Mesodermal cell (in vitro differentiated cells): ENCODE data around the gene DHRS9.

ENCODE experiments used
- H3K27ac ChIP-seq: 2 replicates; pipeline ENCODE4 v1.7.0; 2013; ENCODE audit warnings: mild to moderate bottlenecking, low read depth, low read length, moderate library complexity; ENCODE audit not compliant: severe bottlenecking
- H3K36me3 ChIP-seq: 2 replicates; pipeline ENCODE4 v1.7.1; 2013; ENCODE audit warnings: mild to moderate bottlenecking, low read length, moderate library complexity; ENCODE audit not compliant: control insufficient read depth, insufficient read depth
- H3K4me1 ChIP-seq: one replicate; pipeline ENCODE4 v1.7.1; 2013; ENCODE audit warnings: mild to moderate bottlenecking, low read length; ENCODE audit not compliant: insufficient read depth, control insufficient read depth, poor library complexity, severe bottlenecking
- H3K4me3 ChIP-seq: 2 replicates; pipeline ENCODE4 v1.7.0; 2013; ENCODE audit warnings: low read length, control low read depth, mild to moderate bottlenecking; ENCODE audit not compliant: insufficient read depth, poor library complexity, severe bottlenecking; ENCODE audit errors: extremely low read depth
- H3K9me3 ChIP-seq: 2 replicates; pipeline ENCODE4 v1.7.1; 2013; ENCODE audit warnings: mild to moderate bottlenecking, low read length, moderate library complexity; ENCODE audit not compliant: control insufficient read depth
- WGBS, 2 experiments: methylation state at CpG; one replicate each; pipeline ENCODE4 v1.1.5; 2013; ENCODE audit warnings: missing lambda C conversion rate in 2 of 2; ENCODE audit not compliant: insufficient coverage in 2 of 2; 5-methylcytosine and 5-hydroxymethylcytosine counted together

The DHRS9 gene

DNA sequence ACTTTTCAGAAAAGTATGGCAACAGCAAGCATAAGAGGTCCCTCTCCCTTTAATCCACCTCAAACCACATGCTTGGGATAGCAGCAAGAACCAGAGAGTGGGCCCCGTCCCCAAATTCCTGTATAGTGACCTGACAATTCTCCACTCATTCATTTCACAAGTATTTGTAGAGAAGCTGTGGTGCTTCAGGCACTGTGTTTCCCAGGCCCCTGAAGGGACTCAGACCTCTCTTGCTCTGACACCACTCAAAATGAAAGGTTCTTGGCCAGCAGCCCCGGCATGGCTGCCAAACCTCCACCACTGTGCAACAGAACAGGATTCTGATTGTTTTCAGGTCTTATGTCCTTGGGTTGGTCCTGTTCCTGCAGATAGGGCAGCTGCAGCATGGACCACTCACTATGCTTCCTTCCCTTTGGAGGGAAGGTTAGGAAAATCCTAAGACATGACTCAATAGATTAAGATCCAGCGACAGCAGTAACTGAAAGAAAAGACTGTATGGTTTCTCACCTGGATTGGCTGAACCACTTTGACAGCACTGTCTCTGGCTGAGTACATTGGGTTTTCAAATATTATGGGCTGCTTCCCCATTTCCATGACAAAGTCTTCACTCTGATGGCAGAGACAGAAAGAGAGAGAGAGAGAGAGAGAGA is 67.6 kb downstream of the DHRS9 start:
- Histone ChIP-seq H3K36me3 (no peaks in the 10 kb centered on the region), H3K4me3 (no peak overlapping the region), H3K4me1 (no peaks in the 10 kb centered on the region), H3K27ac (no peak overlapping the region), H3K9me3 (no peaks in the 10 kb centered on the region)
- 83% methylated on average over 1 of the region's 3 CpGs; no CpG with 5 or more reads in 1 of the 2 experiments for WGBS, 2 experiments

DNA sequence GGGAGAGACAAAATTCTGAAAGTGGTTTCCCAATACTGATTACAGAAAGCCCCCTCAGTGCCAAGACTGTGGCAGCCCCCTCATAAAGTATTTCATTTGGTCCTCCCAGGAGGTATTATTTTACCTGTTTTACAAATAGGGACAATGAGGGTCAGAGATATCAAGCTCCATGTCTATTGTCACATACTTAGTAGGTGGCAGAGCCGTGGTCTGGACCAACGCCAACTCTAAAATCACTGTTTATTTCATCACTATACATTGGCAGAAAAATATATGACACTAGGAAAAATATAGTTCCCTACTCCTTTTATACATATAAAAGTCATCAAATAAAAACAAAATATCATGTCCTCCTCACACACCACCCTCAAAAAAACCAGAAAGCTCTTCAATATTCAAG is 68.6 kb downstream of the DHRS9 start:
- Histone ChIP-seq H3K4me1 (no peaks in the 10 kb centered on the region), H3K9me3 (no peaks in the 10 kb centered on the region), H3K4me3 (no peak overlapping the region), H3K36me3 (no peaks in the 10 kb centered on the region), H3K27ac (no peak overlapping the region)
- WGBS, 2 experiments = no CpG with 5 or more reads among the region's 2 CpGs

DNA sequence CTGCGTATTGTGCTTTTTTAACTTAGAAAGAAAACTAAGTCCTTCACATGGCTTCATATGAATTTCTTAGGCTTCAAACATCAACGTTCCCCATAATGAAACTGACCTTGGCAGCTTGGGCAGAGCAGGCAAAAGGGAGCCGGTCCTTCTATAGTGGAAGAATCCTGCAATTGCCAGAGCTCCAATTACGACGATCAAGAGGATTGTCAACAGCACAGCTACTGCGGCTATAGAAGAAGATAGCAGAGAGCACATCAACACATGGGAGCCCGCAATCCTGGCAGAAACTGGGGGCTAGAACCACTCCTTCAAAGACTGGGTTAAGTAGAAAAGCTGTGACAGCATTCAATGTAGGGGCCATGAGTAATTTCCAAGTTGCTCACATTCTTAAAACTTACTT is 69.8 kb downstream of the DHRS9 start:
- WGBS, 2 experiments = 79 to 83% methylated on average over 5 of the region's 7 CpGs
- Histone ChIP-seq H3K36me3 (no peaks in the 10 kb centered on the region), H3K27ac (no peak overlapping the region), H3K4me1 (no peaks in the 10 kb centered on the region), H3K4me3 (no peak overlapping the region), H3K9me3 (no peaks in the 10 kb centered on the region)

DNA sequence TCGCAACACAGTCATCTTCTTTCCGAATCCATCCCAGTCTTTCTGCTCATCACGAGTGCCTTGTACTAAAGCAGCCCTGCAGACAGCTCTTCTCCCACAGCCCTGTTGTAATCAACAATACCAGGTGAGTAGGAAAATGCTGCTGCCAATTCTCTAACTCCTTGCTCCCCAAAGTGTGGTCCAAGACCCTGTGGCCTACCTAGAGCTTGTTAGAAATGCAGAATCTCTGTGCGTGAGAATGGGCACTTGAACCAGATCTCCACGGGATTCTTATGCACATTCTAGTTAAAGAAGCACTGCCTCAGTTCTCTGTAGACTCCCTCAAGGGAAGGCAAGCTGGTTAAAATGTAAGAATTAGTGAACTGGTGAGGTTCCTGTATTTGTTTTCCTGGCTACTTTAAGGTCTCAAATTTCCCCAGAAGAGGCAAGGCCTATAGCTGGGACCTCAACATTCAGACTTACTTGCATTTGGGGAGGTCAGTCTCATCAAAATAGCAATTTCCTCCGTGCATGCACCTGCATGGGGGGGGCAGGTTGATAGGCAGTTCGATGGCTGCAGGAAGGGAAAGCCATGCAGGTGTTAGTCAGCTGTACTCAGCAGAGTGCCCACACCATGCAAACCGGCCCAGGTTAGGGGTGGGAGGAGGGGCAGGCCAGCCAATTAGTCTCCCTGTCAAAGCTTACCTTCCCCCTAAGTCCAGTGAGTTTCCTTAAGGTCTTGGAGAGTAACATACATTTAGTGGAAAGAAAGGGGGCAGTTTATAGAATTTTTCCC is 70.8 kb downstream of the DHRS9 start:
- H3K9me3 ChIP-seq = no peaks in the 10 kb centered on the region
- H3K36me3 ChIP-seq = no peaks in the 10 kb centered on the region
- no peak overlapping the region for H3K27ac ChIP-seq
- H3K4me1 ChIP-seq = no peaks in the 10 kb centered on the region
- WGBS, 2 experiments = 46 to 77% methylated on average over 4 to 6 of the region's 8 CpGs
- no peak overlapping the region for H3K4me3 ChIP-seq

DNA sequence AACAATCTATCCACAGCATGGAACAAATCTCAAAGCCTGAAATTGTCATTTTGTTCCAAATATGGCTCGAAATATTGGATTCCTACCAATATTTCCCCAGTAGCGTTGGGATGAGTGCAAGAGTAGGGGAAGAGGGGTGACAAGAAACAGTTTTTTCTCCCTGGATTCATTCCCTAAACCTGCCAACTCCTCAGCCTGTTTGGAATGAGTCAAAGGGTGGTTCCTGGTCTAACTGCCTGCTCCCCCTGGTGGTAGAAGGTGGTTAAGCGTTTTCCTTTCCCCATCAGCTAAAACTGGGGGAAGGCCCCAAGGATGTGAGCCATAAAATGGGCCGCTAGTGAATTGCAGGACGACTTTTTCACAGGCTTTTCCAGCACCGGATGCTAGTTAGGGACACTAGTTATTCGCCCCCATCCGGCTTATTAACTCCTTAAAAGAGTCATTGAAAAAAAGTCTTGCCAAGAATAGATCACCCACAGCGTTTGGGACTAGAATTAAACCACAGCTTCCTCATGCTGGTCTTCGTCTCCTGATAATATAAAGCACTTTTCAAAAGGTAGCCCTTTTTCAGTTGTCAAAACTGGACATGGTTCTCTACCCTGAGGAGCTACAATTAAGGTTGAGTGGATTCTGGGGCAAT is 72.5 kb downstream of the DHRS9 start:
- Histone ChIP-seq H3K4me1 (no peaks in the 10 kb centered on the region), H3K9me3 (no peaks in the 10 kb centered on the region), H3K36me3 (no peaks in the 10 kb centered on the region), H3K27ac (no peak overlapping the region), H3K4me3 (no peak overlapping the region)
- WGBS, 2 experiments = 35 to 38% methylated on average over 8 of the region's 10 CpGs

DNA sequence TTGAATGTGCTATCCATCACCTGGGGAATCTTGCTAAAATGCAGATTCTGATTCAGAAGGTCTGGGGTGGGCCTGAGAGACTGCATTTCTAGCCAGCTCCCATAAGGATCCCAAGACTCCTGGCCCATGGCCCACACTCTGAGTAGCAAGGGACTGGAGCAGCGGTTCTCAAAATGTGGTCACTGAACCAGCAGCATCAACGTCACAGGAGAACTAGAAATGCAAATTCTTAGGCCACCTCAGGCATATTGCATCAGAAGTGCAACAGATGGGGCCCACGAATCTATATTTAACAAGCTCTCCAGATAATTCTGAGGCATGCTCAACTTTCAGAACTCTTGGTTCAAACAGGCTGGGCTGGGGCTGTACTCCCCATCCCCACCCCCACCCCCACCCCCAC is 74.6 kb downstream of the DHRS9 start:
- Histone ChIP-seq H3K9me3 (no peaks in the 10 kb centered on the region), H3K36me3 (no peaks in the 10 kb centered on the region), H3K27ac (no peak overlapping the region), H3K4me1 (no peaks in the 10 kb centered on the region), H3K4me3 (no peak overlapping the region)
- WGBS, 2 experiments = 85 to 93% methylated on average over 3 of the region's 3 CpGs
